Bronchial epithelial cell (primary cell): ENCODE data around the gene TOM1L1. TPM values are rescaled to one million over a fixed set of nuclear protein-coding genes. Genes with fewer than 3 reads are reported as not detected.
A peak's percentile ranks its signal among the peaks of the same experiment; 100 is the strongest.

Experiments
- DNase-seq: peaks from one replicate; pipeline ENCODE4 v3.0.0-alpha.2; 2010; ENCODE audit warnings: low read depth
- FAIRE-seq: peaks from 2 replicates; lab custom pipeline; 2011; peaks lifted over from hg19 to GRCh38; lab: Jason Lieb, UNC
- H3K27me3 ChIP-seq: 2 replicates; pipeline ENCODE4 v1.5.1; 2011; ENCODE audit warnings: low read length; ENCODE audit not compliant: control insufficient read depth, insufficient read depth
- H3K36me3 ChIP-seq: 2 replicates; pipeline ENCODE4 v1.5.1; 2011; ENCODE audit warnings: low read length; ENCODE audit not compliant: control insufficient read depth, insufficient read depth
- H3K4me3 ChIP-seq: 2 replicates; pipeline ENCODE4 v1.5.1; 2011; ENCODE audit warnings: mild to moderate bottlenecking, low read depth, low read length, control low read depth
- CTCF ChIP-seq: IDR thresholded peaks from 2 replicates; pipeline ENCODE4 v1.5.1; 2011; ENCODE audit warnings: mild to moderate bottlenecking, moderate library complexity, low read length, control low read depth, inconsistent platforms; ENCODE audit not compliant: insufficient read depth, severe bottlenecking
- total RNA-seq: library from RNA; depleted of rRNA; stranded (reverse); fragments of >200 nt; gene quantifications from 2 replicates; pipeline ENCODE4 v1.2.1, GENCODE V29; 2014

TOM1L1 gene
- total RNA-seq, 1 donor from 2014 or later = 60.3 TPM

- H3K36me3 ChIP-seq = peaks cover 11% of the 10 kb centered on the region
- no peak for DNase-seq
- no peak for TF ChIP-seq CTCF
- FAIRE-seq = no peak
- no peaks in the 10 kb centered on the region for H3K27me3 ChIP-seq
- no peak overlapping the region for H3K4me3 ChIP-seq
These were observed 49.5 kb downstream of the TOM1L1 start for GRCh38 chr17:54950116-54950515.

- H3K4me3 ChIP-seq = no peak overlapping the region
- DNase-seq (no peak), FAIRE-seq (no peak)
- peaks cover 13% of the 10 kb centered on the region for H3K36me3 ChIP-seq
- no peak for TF ChIP-seq CTCF
- H3K27me3 ChIP-seq = no peaks in the 10 kb centered on the region
These were observed 50.6 kb downstream of the TOM1L1 start for GRCh38 chr17:54951286-54951685.

- TF ChIP-seq CTCF = no peak
- DNase-seq (no peak), FAIRE-seq (no peak)
- Histone ChIP-seq H3K4me3 (no peak overlapping the region), H3K36me3 (peaks cover 8% of the 10 kb centered on the region), H3K27me3 (no peaks in the 10 kb centered on the region)
These were observed 56.1 kb downstream of the TOM1L1 start for GRCh38 chr17:54956791-54957190.

- Histone ChIP-seq H3K27me3 (no peaks in the 10 kb centered on the region), H3K4me3 (peak overlapping the region; percentile 66), H3K36me3 (no peaks in the 10 kb centered on the region)
- DNase-seq (peak; percentile 33), FAIRE-seq (no peak)
- TF ChIP-seq CTCF = peak; percentile 57
These were observed 67.1 kb downstream of the TOM1L1 start for GRCh38 chr17:54967621-54968261.

GRCh38 chr17:54968262-54968987 is 67.8 kb downstream of the TOM1L1 start, which contains the start of the genes COX11 and STXBP4:
TSS of gene COX11 (minus strand) at chr17:54968654. CDS start at chr17:54968646, 8 bp downstream.
TSS of gene STXBP4 (plus strand) at chr17:54968765. CDS start at chr17:54986220, 17,455 bp downstream.
- H3K36me3 ChIP-seq = no peaks in the 10 kb centered on the region
- H3K4me3 ChIP-seq = peak within 1 kb of the TSS; percentile 66
- TF ChIP-seq CTCF = no peak
- FAIRE-seq (no peak), DNase-seq (peak; percentile 91)
- no peaks in the 10 kb centered on the region for H3K27me3 ChIP-seq
